Brain microvascular endothelial cell (primary cell): ENCODE results near the gene HNRNPK.
"Not testable (repeated sequence)": the region's sequence is repeated elsewhere in the genome, so short reads cannot be mapped to it uniquely, and the experiment has no call there.

ENCODE experiments used
- DNase-seq: peaks from one replicate; pipeline ENCODE4 v3.0.0-alpha.2; 2020
- H3K27ac ChIP-seq: fragments of 250-450 bp; sonication (Bioruptor Pico); 2 replicates; pipeline ENCODE4 v1.5.1; 2020; ENCODE audit warnings: mild to moderate bottlenecking, moderate library complexity
- H3K27me3 ChIP-seq: fragments of 250-450 bp; sonication (Bioruptor Pico); replicated peaks from 2 replicates; pipeline ENCODE4 v1.5.1; 2020; ENCODE audit warnings: mild to moderate bottlenecking
- H3K36me3 ChIP-seq: fragments of 250-450 bp; sonication (Bioruptor Pico); replicated peaks from 2 replicates; pipeline ENCODE4 v1.5.1; 2020; ENCODE audit warnings: mild to moderate bottlenecking
- H3K4me3 ChIP-seq: 2 replicates; pipeline ENCODE4 v1.5.1; 2011; ENCODE audit warnings: low read depth, mild to moderate bottlenecking, control low read depth, low read length, moderate library complexity
- CTCF ChIP-seq: IDR thresholded peaks from 2 replicates; pipeline ENCODE4 v1.5.1; 2011; ENCODE audit warnings: low read depth, mild to moderate bottlenecking, moderate library complexity, low read length, control low read depth, inconsistent platforms; ENCODE audit errors: missing control alignments
- in situ Hi-C: cut with HindIII; loops from 2 replicates; pipeline ENCODE4 v1.10.0; 2017; ENCODE audit warnings: low sequenced_read_pairs, low pct_ligation_motif_present

Gene HNRNPK

GRCh38 chr9:83960991-83961390 lies 19.0 kb downstream of the HNRNPK start:
- no peak for TF ChIP-seq CTCF
- Histone ChIP-seq H3K36me3 (peaks cover under 1% of the 10 kb centered on the region), H3K27ac (no peak overlapping the region), H3K4me3 (no peak overlapping the region), H3K27me3 (no peaks in the 10 kb centered on the region)
- no peak for DNase-seq
- in situ Hi-C loops: no loop called here

GRCh38 chr9:83959061-83959460 lies 21.0 kb downstream of the HNRNPK start:
- in situ Hi-C loops: no loop called here
- Histone ChIP-seq H3K4me3 (no peak overlapping the region), H3K27me3 (no peaks in the 10 kb centered on the region), H3K27ac (no peak overlapping the region), H3K36me3 (no peaks in the 10 kb centered on the region)
- no peak for TF ChIP-seq CTCF
- peak; percentile 44 for DNase-seq

GRCh38 chr9:83957248-83957513 lies 22.8 kb downstream of the HNRNPK start:
- in situ Hi-C loops: no loop called here
- no peak for DNase-seq
- no peaks in the 10 kb centered on the region for H3K27me3 ChIP-seq
- H3K4me3 ChIP-seq: peak overlapping the region; percentile 74
- no peak overlapping the region for H3K27ac ChIP-seq
- no peak for TF ChIP-seq CTCF
- no peaks in the 10 kb centered on the region for H3K36me3 ChIP-seq

GRCh38 chr9:83956436-83957247 lies 23.4 kb downstream of the HNRNPK start:
- no peak for DNase-seq
- Histone ChIP-seq H3K27ac (peak overlapping the region; percentile 21), H3K27me3 (no peaks in the 10 kb centered on the region), H3K4me3 (peak overlapping the region; percentile 74), H3K36me3 (no peaks in the 10 kb centered on the region)
- in situ Hi-C loops: no loop called here
- TF ChIP-seq CTCF: no peak

GRCh38 chr9:83956086-83956435 lies 24.0 kb downstream of the HNRNPK start:
- peak overlapping the region; percentile 74 for H3K4me3 ChIP-seq
- in situ Hi-C loops: no loop called here
- no peak overlapping the region for H3K27ac ChIP-seq
- no peaks in the 10 kb centered on the region for H3K27me3 ChIP-seq
- no peak for TF ChIP-seq CTCF
- DNase-seq: no peak
- no peaks in the 10 kb centered on the region for H3K36me3 ChIP-seq

GRCh38 chr9:83948096-83948495 lies 31.9 kb downstream of the HNRNPK start:
- H3K4me3 ChIP-seq: not testable (repeated sequence)

More at GRCh38 chr9:83948096-83948495, 31.9 kb downstream of the HNRNPK start:
- DNase-seq, H3K36me3 ChIP-seq, H3K27me3 ChIP-seq, H3K27ac ChIP-seq: not testable (repeated sequence)
- in situ Hi-C loops: loop anchor here (25.0 kb wide), 1 partner anchor 314 kb away; no protein-coding TSS in a partner anchor
